ENCODE data around the gene S100B.

- TF ChIP-seq CTCF (IDR thresholded peaks at IDR 0.05) (no peak), POLR2A (IDR thresholded peaks at IDR 0.05) (no peak)
These were observed 5.3 kb upstream of the S100B start for GRCh38 chr21:46610018-46610701.
